K562 (cell line): ENCODE results near the gene NAT14.

Experiments
- CHD2 ChIP-seq: IDR thresholded peaks from 2 replicates; pipeline ENCODE4 v1.6.1; 2011; ENCODE audit warnings: low read depth, low read length
- NFYB ChIP-seq: IDR thresholded peaks from 2 replicates; pipeline ENCODE4 v1.6.1; 2011; ENCODE audit warnings: mild to moderate bottlenecking, moderate library complexity; ENCODE audit not compliant: insufficient read length; ENCODE audit errors: extremely low read depth
- POLR2A ChIP-seq: fragments of 450-650 bp; conservative IDR thresholded peaks from 2 replicates; pipeline ENCODE4 v1.6.1; 2016
- ZBTB8A ChIP-seq: fragments of 450-650 bp; IDR thresholded peaks from 2 replicates; pipeline ENCODE4 v1.6.1; 2018; ENCODE audit warnings: mild to moderate bottlenecking, moderate library complexity; ENCODE audit not compliant: partially characterized antibody
- ZNF785 ChIP-seq: fragments of 250-450 bp; sonication (Bioruptor Pico); IDR thresholded peaks from 2 replicates; pipeline ENCODE4 v1.4.0; 2020; ENCODE audit warnings: mild to moderate bottlenecking
- ZNF79 ChIP-seq: fragments of 250-450 bp; sonication (Bioruptor Pico); IDR thresholded peaks from 2 replicates; pipeline ENCODE4 v1.4.0; 2020; ENCODE audit warnings: low read depth, mild to moderate bottlenecking, moderate library complexity
- TF ChIP-seq, protein P1 (sequence below), 3 experiments: IDR thresholded peaks in 2 of 3; conservative IDR thresholded peaks in 1 of 3; 2 replicates each; pipeline ENCODE4 v1.5.1; 2011 to 2012; ENCODE audit warnings: low read length in 3 of 3, mild to moderate bottlenecking in 3 of 3, control low read depth in 2 of 3, improper control_type of control experiment in 1 of 3, inconsistent platforms in 1 of 3, low read depth in 1 of 3, mixed read lengths in 1 of 3, moderate library complexity in 1 of 3; ENCODE audit not compliant: insufficient read depth in 2 of 3

DNA sequence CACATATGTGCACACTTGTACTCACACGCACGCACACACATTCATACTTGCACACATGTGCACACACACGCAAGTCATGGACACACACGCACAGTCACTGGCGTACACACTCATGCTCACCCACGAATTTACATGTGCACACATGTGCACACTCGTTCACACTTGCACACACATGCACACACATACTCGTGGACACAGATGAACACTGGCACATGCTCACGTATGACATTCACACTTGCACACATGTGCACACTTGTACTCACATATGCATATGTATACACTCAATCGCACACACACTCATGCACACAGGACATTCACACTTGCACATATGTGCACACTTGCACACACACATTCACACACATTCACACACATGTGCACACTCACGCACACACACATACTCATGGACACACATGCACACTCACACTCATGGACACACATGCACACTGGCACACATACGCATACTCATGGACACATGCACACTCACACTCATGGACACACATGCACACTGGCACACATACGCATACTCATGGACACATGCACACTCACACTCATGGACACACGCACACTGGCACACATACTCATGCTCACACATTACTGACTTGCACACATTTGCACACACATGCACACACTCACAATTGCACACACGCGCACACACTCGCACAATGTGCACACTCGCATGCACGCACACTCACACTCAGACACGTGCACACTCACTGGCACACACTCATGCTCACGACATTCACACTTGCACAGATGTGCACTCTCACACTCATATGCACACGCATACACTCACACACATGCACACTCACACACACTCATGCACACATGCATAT lies 42.4 kb downstream of the NAT14 start:
- TF ChIP-seq POLR2A (no peak), ZBTB8A (no peak), ZNF785 (CRISPR knock-in tag) (no peak), NFYB (no peak), ZNF79 (CRISPR knock-in tag) (no peak), CHD2 (no peak)
- TF ChIP-seq, protein P1, sequence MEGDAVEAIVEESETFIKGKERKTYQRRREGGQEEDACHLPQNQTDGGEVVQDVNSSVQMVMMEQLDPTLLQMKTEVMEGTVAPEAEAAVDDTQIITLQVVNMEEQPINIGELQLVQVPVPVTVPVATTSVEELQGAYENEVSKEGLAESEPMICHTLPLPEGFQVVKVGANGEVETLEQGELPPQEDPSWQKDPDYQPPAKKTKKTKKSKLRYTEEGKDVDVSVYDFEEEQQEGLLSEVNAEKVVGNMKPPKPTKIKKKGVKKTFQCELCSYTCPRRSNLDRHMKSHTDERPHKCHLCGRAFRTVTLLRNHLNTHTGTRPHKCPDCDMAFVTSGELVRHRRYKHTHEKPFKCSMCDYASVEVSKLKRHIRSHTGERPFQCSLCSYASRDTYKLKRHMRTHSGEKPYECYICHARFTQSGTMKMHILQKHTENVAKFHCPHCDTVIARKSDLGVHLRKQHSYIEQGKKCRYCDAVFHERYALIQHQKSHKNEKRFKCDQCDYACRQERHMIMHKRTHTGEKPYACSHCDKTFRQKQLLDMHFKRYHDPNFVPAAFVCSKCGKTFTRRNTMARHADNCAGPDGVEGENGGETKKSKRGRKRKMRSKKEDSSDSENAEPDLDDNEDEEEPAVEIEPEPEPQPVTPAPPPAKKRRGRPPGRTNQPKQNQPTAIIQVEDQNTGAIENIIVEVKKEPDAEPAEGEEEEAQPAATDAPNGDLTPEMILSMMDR (IDR thresholded peaks at IDR 0.05 in 2 of 3, conservative IDR thresholded peaks at IDR 0.05 in 1 of 3; ENCODE audit: insufficient read depth in 2 of 3, low read depth in 1 of 3, low read length in 3 of 3), result no peak
